Fibroblast of lung (primary cell): ENCODE data around the gene NFE2L1. TPM values are rescaled to one million over a fixed set of nuclear protein-coding genes. Genes with fewer than 3 reads are reported as not detected.

Source experiments
- polyA plus RNA-seq, 2 donors: library from polyadenylated mRNA; depleted of rRNA in 1 of 2; stranded (reverse) in 1 of 2; unstranded in 1 of 2; fragments of >200 nt; gene quantifications; 2 replicates each; pipeline ENCODE4 v1.2.1, GENCODE V29; 2011 to 2012; ENCODE audit warnings: missing spikeins in 1 of 2
- total RNA-seq: library from RNA; depleted of rRNA; stranded (reverse); fragments of >200 nt; gene quantifications from 2 replicates; pipeline ENCODE4 v1.2.1, GENCODE V29; 2014

Gene NFE2L1
- total and polyA plus RNA-seq, 2 donors (not counting 1 experiment from before 2014, with no cell fraction given) = 162 to 200 TPM

Other genes starting within 250 kb of the NFE2L1 start
- gene OSBPL7, start 226.6 kb upstream of the NFE2L1 start, total RNA-seq = 5.4 and 7.1 TPM in 2 replicates
- gene OSBPL7, start 226.6 kb upstream of the NFE2L1 start, polyA plus RNA-seq = 2.1 and 2.2 TPM in 2 replicates
- 26.5 and 31.0 TPM in 2 replicates for gene MRPL10, start 216.8 kb upstream of the NFE2L1 start, total RNA-seq
- 44.7 and 53.1 TPM in 2 replicates for gene MRPL10, start 216.8 kb upstream of the NFE2L1 start, polyA plus RNA-seq
- gene LRRC46, start 216.7 kb upstream of the NFE2L1 start, total RNA-seq = under 0.01 TPM in 2 replicates
- 0.19 and 0.93 TPM in 2 replicates for gene LRRC46, start 216.7 kb upstream of the NFE2L1 start, polyA plus RNA-seq
- 22.3 and 40.8 TPM in 2 replicates for gene SCRN2, start 207.1 kb upstream of the NFE2L1 start, total RNA-seq
- 10.2 and 10.6 TPM in 2 replicates for gene SCRN2, start 207.1 kb upstream of the NFE2L1 start, polyA plus RNA-seq
- gene SP6, start 197.2 kb upstream of the NFE2L1 start, total RNA-seq = under 0.01 TPM in 1 of 2 replicates, not detected in the other
- gene SP6, start 197.2 kb upstream of the NFE2L1 start, polyA plus RNA-seq = 0.07 and 0.11 TPM in 2 replicates
- gene SP2, start 152.1 kb upstream of the NFE2L1 start, total RNA-seq = 0.26 and 1.5 TPM in 2 replicates
- gene SP2, start 152.1 kb upstream of the NFE2L1 start, polyA plus RNA-seq = 2.6 and 5.3 TPM in 2 replicates
- 16.2 and 26.6 TPM in 2 replicates for gene PNPO, start 106.8 kb upstream of the NFE2L1 start, total RNA-seq
- gene PNPO, start 106.8 kb upstream of the NFE2L1 start, polyA plus RNA-seq = 25.7 and 38.6 TPM in 2 replicates
- gene PRR15L, start 90.5 kb upstream of the NFE2L1 start, total RNA-seq = not detected in 2 replicates
- gene PRR15L, start 90.5 kb upstream of the NFE2L1 start, polyA plus RNA-seq = not detected in 2 replicates
- gene CDK5RAP3, start 77.2 kb upstream of the NFE2L1 start, total RNA-seq = 72.2 and 118 TPM in 2 replicates
- gene CDK5RAP3, start 77.2 kb upstream of the NFE2L1 start, polyA plus RNA-seq = 57.1 and 58.1 TPM in 2 replicates
- 49.8 and 63.1 TPM in 2 replicates for gene COPZ2, start 10.6 kb upstream of the NFE2L1 start, total RNA-seq
- gene COPZ2, start 10.6 kb upstream of the NFE2L1 start, polyA plus RNA-seq = 97.9 and 104 TPM in 2 replicates
- gene CBX1, start 53.1 kb downstream of the NFE2L1 start, total RNA-seq = 44.9 and 50.4 TPM in 2 replicates
- gene CBX1, start 53.1 kb downstream of the NFE2L1 start, polyA plus RNA-seq = 64.8 and 68.1 TPM in 2 replicates
- 9.0 and 12.6 TPM in 2 replicates for gene SNX11, start 59.4 kb downstream of the NFE2L1 start, total RNA-seq
- gene SNX11, start 59.4 kb downstream of the NFE2L1 start, polyA plus RNA-seq = 13.2 and 17.7 TPM in 2 replicates